HG03354 (cell line): Measurements from ENCODE around the gene FAM200A.
"Not testable (repeated sequence)": the region's sequence is repeated elsewhere in the genome, so short reads cannot be mapped to it uniquely, and the experiment has no call there.

ENCODE experiments used
- ATAC-seq: cut with Tn5 transposase; IDR thresholded peaks from one replicate; pipeline ENCODE4 v1.9.1; 2021; ENCODE audit warnings: mild to moderate bottlenecking; ENCODE audit not compliant: unreplicated experiment, poor library complexity, severe bottlenecking

Gene FAM200A

GRCh38 chr7:99521399-99521798, 30.5 kb downstream of the FAM200A start:
- ATAC-seq, result no peak

GRCh38 chr7:99514050-99514449, 37.9 kb downstream of the FAM200A start:
- no peak for ATAC-seq

DNA sequence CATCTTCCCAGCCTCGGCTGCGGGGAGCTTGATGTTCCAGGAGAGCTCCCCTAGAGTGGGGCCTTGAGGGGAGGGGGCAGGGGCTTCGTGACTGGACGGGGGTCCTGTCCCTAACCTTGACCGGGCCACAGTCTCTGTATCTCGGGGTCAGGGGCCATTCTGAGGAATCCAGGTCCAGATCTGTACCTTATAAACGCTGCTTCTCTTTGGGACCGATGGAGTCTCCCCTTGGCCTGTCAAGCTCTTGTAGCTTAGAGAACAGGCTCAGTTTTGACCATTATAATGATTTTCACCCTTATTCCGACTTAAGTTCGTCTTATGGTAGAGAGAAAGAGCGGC, 46.6 kb downstream of the FAM200A start:
- peak; percentile 5 for ATAC-seq

- ATAC-seq, result peak; percentile 82
Measured at GRCh38 chr7:99504603-99505323, 47.2 kb downstream of the FAM200A start, which contains the start of gene ZKSCAN5. TSS of gene ZKSCAN5 (plus strand) at chr7:99504662. CDS start at chr7:99506045, 1,383 bp downstream.

GRCh38 chr7:99504281-99504602, 47.7 kb downstream of the FAM200A start:
- no peak for ATAC-seq

GRCh38 chr7:99501236-99501635, 50.7 kb downstream of the FAM200A start:
- not testable (repeated sequence) for ATAC-seq

DNA sequence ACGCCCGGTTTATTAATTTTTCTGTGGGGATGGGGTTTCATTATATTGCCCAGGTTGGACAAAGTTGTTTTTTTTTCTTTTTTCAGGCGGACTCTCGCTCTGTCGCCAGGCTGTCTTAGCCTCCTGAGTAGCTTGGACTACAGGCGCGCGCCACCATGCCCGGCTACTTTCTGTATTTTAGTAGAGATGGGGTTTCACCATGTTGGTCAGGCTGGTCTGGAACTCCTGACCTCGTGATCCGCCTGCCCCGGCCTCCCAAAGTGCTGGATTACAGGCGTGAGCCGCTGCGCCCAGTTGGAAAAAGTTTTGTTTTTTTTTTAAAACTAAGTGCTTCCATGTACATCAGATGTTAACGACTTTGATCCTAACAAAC, 51.3 kb downstream of the FAM200A start:
- ATAC-seq, result no peak

- peak; percentile 54 for ATAC-seq
Measured at GRCh38 chr7:99499721-99500636, 51.9 kb downstream of the FAM200A start, which contains the start of gene ZNF394. TSS of gene ZNF394 (minus strand) at chr7:99500281. CDS start at chr7:99500093, 188 bp downstream.

DNA sequence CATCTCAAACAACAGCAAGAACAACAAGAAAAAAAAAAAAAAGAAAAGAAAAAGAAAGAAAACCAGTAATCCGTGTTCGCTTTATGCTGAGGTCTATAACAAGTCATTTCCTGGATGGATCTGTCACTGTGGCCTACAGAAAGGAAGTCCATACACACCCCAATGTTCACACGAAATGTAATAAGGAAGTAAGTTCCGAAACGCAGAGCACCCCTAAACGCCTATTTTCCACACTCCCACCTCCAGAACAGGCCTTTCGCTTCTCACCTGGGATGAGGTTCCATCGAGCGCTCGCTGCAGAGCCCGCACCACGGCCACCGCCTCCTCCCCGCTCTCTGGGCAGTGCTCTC, 52.6 kb downstream of the FAM200A start:
- peak; percentile 3 for ATAC-seq

DNA sequence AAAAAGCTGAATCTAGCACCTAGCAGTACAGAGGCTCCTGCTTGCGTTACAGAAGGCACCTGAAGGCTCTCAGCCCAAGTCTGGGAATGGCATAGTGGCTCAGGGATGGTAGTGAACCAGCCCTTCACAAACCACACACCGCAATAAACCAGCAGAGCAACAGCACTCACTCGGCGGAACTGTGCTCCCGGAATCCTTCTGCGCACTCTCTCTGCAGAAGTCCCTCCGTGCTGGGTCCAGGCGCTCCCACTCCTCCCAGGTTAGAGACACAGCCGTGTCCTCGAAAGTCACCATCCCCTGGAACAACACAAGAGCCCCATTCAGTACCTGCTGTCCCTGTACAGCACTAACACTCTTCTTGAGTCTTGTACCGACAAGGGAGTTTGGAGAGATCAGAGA, 53.4 kb downstream of the FAM200A start:
- ATAC-seq, result no peak

- ATAC-seq, result no peak
Measured at GRCh38 chr7:99497766-99498545, 54.0 kb downstream of the FAM200A start.
